Kidney (tissue), 14 donors: ENCODE results near the gene NBEA. TPM values are rescaled to one million over a fixed set of nuclear protein-coding genes. Genes with fewer than 3 reads are reported as not detected.
A peak's percentile ranks its signal among the peaks of the same experiment; 100 is the strongest.

Source experiments
- DNase-seq, 5 donors: peaks; one replicate each; pipeline ENCODE4 v3.0.0-alpha.2; 2013 to 2020
- FAIRE-seq: peaks from 2 replicates; lab custom pipeline; 2012; peaks lifted over from hg19 to GRCh38; lab: Jason Lieb, UNC
- H3K27ac ChIP-seq, 2 donors: one replicate each; pipeline ENCODE4 v1.7.0; 2013; ENCODE audit warnings: low read depth in 2 of 2, low read length in 2 of 2, inconsistent platforms in 1 of 2
- H3K27me3 ChIP-seq: one replicate; pipeline ENCODE4 v1.7.1; 2013; ENCODE audit warnings: low read length, inconsistent platforms; ENCODE audit not compliant: control insufficient read depth, insufficient read depth
- H3K36me3 ChIP-seq, 3 donors: one replicate each; pipeline versions ENCODE4 v1.7.0 to v1.7.1; 2013; ENCODE audit warnings: low read length in 3 of 3, control low read depth in 1 of 3, inconsistent platforms in 1 of 3; ENCODE audit not compliant: insufficient read depth in 3 of 3, control insufficient read depth in 2 of 3
- H3K4me1 ChIP-seq, 3 donors: one replicate each; pipeline versions ENCODE4 v1.7.0 to v1.7.1; 2013; ENCODE audit warnings: low read length in 3 of 3, inconsistent platforms in 1 of 3, low read depth in 1 of 3; ENCODE audit not compliant: control insufficient read depth in 2 of 3, insufficient read depth in 2 of 3
- H3K4me3 ChIP-seq, 3 donors: one replicate each; pipeline versions ENCODE4 v1.7.0 to v1.8.1; 2013; ENCODE audit warnings: low read length in 3 of 3, control low read depth in 1 of 3, inconsistent platforms in 1 of 3
- H3K9ac ChIP-seq, 3 donors: one replicate each; pipeline versions ENCODE4 v1.7.0 to v1.7.1; 2013; ENCODE audit warnings: low read length in 3 of 3, control low read depth in 1 of 3, inconsistent platforms in 1 of 3
- H3K9me3 ChIP-seq, 3 donors: one replicate each; pipeline versions ENCODE4 v1.7.0 to v1.7.1; 2013; ENCODE audit warnings: low read length in 3 of 3, control low read depth in 1 of 3, inconsistent platforms in 1 of 3; ENCODE audit not compliant: control insufficient read depth in 2 of 3, insufficient read depth in 1 of 3
- intact Hi-C: fragments of 100-400 bp; cut with DNase I; formaldehyde crosslinking; loops from one replicate; pipeline ENCODE4 v1.11.1; 2022
- polyA plus RNA-seq: library from polyadenylated mRNA; stranded (reverse); fragments of 350-450 nt; fragmentation: Illumina TruSeq; extraction: RNeasy Lipid Tissue Mini Kit (QIAGEN cat#74804); gene quantifications from one replicate; pipeline ENCODE4 v1.2.3, GENCODE V29; 2014; ENCODE audit warnings: low read depth, low replicate concordance; ENCODE audit not compliant: insufficient read depth
- total RNA-seq: library from RNA; stranded (reverse); fragmentation: NEBNext Ultra II Directional; extraction: Animal tissue kit (Norgen Biotek cat#: 25700); gene quantifications from one replicate; pipeline ENCODE4 v1.2.1, GENCODE V29; 2021
- TF ChIP-seq, protein P1 (sequence below): IDR thresholded peaks from 3 replicates; pipeline ENCODE4 v1.5.1; 2012; ENCODE audit warnings: mild to moderate bottlenecking, moderate library complexity, borderline replicate concordance; ENCODE audit not compliant: insufficient read depth; ENCODE audit errors: extremely low read depth
- donor health status: control.
- donor health status: control.
- donor health status: control.
- donor health status: control.
- donor health status: control.
- donor health status: DM: yes; HTN: yes; CAD: no.
- donor health status: Normal renal cell carcinoma (clear cell type).

NBEA gene
- total and polyA plus RNA-seq, 2 donors from 2014 or later = 4.7 to 14.6 TPM

DNA sequence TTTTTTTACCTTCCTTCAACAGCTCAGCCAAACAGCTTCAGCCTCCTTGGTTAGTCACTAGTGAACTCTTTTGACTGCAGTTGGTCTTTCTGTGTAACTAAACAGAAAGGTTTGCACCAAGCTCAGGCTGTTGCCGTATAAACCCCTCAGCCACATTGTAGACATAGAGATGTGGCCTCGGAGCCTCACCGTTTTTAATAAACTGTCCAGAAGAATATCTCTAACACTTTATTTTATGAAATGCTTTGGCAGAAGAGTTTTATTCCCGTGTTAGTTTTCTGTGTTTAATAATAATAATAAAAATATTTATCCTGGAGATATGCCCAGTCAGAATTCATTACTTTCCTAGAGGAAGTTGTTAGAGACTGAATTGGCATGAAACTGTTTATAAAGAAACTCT, 706.1 kb downstream of the NBEA start:
- H3K4me1 ChIP-seq = no peaks in the 10 kb centered on the region
- H3K9me3 ChIP-seq = no peaks in the 10 kb centered on the region
- H3K36me3 ChIP-seq = peaks cover 0 to 3% (median 0%) of the 10 kb centered on the region in 3 donors
- DNase-seq = peak in 1 of 5 donors; percentile 36
- H3K27me3 ChIP-seq = no peaks in the 10 kb centered on the region
- no peak for FAIRE-seq
- TF ChIP-seq, protein P1, sequence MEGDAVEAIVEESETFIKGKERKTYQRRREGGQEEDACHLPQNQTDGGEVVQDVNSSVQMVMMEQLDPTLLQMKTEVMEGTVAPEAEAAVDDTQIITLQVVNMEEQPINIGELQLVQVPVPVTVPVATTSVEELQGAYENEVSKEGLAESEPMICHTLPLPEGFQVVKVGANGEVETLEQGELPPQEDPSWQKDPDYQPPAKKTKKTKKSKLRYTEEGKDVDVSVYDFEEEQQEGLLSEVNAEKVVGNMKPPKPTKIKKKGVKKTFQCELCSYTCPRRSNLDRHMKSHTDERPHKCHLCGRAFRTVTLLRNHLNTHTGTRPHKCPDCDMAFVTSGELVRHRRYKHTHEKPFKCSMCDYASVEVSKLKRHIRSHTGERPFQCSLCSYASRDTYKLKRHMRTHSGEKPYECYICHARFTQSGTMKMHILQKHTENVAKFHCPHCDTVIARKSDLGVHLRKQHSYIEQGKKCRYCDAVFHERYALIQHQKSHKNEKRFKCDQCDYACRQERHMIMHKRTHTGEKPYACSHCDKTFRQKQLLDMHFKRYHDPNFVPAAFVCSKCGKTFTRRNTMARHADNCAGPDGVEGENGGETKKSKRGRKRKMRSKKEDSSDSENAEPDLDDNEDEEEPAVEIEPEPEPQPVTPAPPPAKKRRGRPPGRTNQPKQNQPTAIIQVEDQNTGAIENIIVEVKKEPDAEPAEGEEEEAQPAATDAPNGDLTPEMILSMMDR = no peak
- no peak overlapping the region for H3K4me3 ChIP-seq
- H3K9ac ChIP-seq = no peak overlapping the region
- intact Hi-C loops = no loop called here
- no peak overlapping the region for H3K27ac ChIP-seq

DNA sequence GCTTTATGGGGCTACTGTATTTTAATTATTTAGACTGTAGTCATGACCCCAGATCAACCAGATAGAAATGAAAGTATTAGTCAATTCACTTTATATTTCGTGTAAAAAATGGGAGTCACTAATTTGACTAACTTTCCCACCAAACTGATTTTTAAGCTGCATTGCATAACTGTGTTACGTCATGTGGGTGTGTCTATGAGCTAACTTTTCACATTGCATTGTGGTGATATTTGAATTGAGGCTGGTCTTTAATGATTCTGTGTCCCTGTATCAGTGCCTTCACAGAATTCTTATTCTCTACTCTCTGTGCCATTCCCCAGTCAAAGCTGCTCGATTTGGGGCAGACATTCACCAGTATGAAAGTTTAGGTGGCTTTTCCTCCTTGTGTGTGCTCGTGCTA, 707.1 kb downstream of the NBEA start:
- Histone ChIP-seq H3K9me3 (no peaks in the 10 kb centered on the region), H3K27me3 (no peaks in the 10 kb centered on the region), H3K36me3 (peaks cover 0 to 3% (median 0%) of the 10 kb centered on the region in 3 donors), H3K9ac (no peak overlapping the region), H3K4me3 (no peak overlapping the region), H3K4me1 (no peaks in the 10 kb centered on the region), H3K27ac (no peak overlapping the region)
- TF ChIP-seq, protein P1 = no peak
- DNase-seq (no peak), FAIRE-seq (no peak)
- intact Hi-C loops = no loop called here

- no peak for FAIRE-seq
Observed at GRCh38 chr13:35659796-35660195, 717.7 kb downstream of the NBEA start.

DNA sequence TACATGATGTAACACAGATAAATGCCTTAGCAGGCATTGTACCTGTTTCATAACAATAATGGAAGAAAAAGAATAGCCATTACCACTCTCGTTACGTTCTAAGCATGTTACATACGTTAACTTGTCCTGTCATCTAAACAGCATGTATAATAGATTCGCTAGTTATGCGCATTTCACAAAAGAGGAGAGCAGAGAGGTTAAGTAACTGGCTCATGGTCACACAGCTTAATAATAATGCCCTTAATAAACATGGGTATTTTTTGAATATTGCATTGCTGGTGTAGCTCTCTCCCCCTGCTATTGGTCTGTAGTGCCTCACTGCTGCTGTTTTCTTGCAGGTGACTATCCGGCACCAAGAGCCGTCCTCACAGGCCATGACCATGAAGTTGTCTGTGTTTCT, 722.7 kb downstream of the NBEA start:
- no peak overlapping the region for H3K4me3 ChIP-seq
- DNase-seq = no peak
- no peak overlapping the region for H3K9ac ChIP-seq
- no peak for FAIRE-seq
- H3K36me3 ChIP-seq = no peaks in the 10 kb centered on the region
- H3K27me3 ChIP-seq = no peaks in the 10 kb centered on the region
- no peaks in the 10 kb centered on the region for H3K4me1 ChIP-seq
- intact Hi-C loops = no loop called here
- TF ChIP-seq, protein P1 = no peak
- H3K9me3 ChIP-seq = no peaks in the 10 kb centered on the region
- H3K27ac ChIP-seq = no peak overlapping the region

More at GRCh38 chr13:35659796-35660195, 717.7 kb downstream of the NBEA start:
- no peak overlapping the region for H3K4me3 ChIP-seq
- no peaks in the 10 kb centered on the region for H3K27me3 ChIP-seq
- no peak for DNase-seq
- intact Hi-C loops = no loop called here
- no peaks in the 10 kb centered on the region for H3K4me1 ChIP-seq
- no peaks in the 10 kb centered on the region for H3K36me3 ChIP-seq
- H3K9ac ChIP-seq = no peak overlapping the region
- TF ChIP-seq, protein P1 = no peak
- no peak overlapping the region for H3K27ac ChIP-seq
- no peaks in the 10 kb centered on the region for H3K9me3 ChIP-seq
